Astrocyte of the cerebellum (primary cell): ENCODE results near the gene KRIT1.

Source experiments
- DNase-seq: peaks from one replicate; pipeline ENCODE4 v3.0.0-alpha.2; 2011; ENCODE audit warnings: low read depth
- H3K4me3 ChIP-seq: 2 replicates; pipeline ENCODE4 v1.5.1; 2011; ENCODE audit warnings: mild to moderate bottlenecking, low read depth, low read length, moderate library complexity
- in situ Hi-C: cut with HindIII; loops from 2 replicates; pipeline ENCODE4 v1.10.0; 2017; ENCODE audit warnings: low sequenced_read_pairs
- TF ChIP-seq, protein P1 (sequence below): IDR thresholded peaks from 2 replicates; pipeline ENCODE4 v1.5.1; 2012; ENCODE audit warnings: low read length, low read depth, moderate library complexity, mild to moderate bottlenecking; ENCODE audit errors: missing control alignments

The KRIT1 gene

DNA sequence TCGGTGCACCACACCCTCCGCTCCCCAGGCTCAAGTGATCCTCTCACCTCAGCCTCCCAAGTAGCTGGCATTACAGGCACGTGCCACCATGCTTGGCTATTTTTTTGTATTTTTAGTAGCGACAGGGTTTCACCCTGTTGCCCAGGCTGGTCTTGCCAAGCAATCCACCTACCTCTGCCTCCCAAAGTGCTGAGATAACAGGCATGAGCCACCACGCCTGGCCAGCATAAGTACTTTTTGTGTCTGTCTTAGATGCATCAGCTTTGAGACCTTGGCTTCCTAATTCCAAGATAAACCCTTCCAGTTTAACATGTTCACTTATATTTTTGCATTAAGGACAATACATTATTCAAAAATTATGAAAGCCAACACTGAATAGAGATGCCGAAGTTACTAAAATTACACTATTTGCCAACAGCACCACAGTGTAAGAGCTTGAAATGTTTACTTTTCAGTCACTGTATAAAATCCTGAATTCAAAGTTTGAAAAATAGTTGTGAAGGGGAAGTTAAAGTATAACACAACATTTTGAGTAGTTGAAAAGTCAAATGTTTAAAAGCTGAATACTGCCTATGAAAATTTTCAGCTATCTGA is 36.6 kb upstream of the KRIT1 start:
- TF ChIP-seq, protein P1, sequence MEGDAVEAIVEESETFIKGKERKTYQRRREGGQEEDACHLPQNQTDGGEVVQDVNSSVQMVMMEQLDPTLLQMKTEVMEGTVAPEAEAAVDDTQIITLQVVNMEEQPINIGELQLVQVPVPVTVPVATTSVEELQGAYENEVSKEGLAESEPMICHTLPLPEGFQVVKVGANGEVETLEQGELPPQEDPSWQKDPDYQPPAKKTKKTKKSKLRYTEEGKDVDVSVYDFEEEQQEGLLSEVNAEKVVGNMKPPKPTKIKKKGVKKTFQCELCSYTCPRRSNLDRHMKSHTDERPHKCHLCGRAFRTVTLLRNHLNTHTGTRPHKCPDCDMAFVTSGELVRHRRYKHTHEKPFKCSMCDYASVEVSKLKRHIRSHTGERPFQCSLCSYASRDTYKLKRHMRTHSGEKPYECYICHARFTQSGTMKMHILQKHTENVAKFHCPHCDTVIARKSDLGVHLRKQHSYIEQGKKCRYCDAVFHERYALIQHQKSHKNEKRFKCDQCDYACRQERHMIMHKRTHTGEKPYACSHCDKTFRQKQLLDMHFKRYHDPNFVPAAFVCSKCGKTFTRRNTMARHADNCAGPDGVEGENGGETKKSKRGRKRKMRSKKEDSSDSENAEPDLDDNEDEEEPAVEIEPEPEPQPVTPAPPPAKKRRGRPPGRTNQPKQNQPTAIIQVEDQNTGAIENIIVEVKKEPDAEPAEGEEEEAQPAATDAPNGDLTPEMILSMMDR, result no peak
- DNase-seq, result no peak
- in situ Hi-C loops, result no loop called here
- H3K4me3 ChIP-seq, result no peak overlapping the region

DNA sequence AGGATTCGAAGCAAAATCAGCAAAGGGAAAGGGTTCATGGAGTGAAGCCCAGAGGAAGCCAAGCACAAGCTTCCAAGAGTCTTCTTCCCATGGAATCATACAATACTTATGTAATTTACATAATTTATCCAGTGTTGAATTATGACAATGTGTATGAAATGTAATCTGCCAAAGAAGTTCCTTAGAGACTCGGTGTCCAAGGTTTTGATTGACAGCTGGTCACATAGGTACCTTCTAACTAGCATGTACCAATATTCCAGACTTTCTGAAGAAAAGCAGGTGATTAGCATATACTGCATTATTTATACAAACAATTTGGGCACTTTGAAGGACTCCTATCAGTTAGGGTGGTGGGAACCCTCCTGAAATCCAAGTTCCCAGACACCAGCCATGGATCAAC is 35.3 kb upstream of the KRIT1 start:
- DNase-seq, result no peak
- H3K4me3 ChIP-seq, result no peak overlapping the region
- in situ Hi-C loops, result no loop called here
- TF ChIP-seq, protein P1, result no peak

DNA sequence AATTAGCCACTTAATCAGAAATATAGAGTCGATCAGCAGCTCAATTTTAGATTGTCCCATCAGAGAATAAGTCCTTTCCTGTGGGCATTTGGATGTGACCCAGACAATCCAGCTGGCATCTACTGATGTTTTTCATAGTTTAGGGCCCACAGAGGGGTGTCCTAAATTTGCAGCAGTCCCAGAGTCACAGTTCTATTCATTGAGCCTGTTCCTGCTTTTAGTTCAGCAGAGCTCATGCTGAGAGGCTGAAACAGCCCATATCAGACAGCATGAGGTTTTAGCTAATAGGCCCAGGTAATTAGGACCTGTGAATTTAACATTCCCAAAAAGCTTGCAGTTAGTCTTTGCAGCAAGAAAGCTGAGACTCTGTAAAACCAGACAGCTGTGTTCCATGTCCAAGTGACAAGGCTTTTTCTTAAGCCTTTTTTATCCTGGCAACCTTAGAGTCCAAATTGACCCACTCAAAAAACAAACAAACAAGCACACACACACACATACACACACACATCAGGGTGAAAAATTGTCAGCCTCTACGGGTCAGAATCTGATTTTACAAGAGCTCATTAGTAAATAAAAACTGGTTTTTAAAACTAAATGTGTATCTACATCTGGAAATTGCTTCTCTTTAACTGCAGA is 33.8 kb upstream of the KRIT1 start:
- no peak for DNase-seq
- in situ Hi-C loops, result no loop called here
- H3K4me3 ChIP-seq, result no peak overlapping the region
- TF ChIP-seq, protein P1, result no peak

DNA sequence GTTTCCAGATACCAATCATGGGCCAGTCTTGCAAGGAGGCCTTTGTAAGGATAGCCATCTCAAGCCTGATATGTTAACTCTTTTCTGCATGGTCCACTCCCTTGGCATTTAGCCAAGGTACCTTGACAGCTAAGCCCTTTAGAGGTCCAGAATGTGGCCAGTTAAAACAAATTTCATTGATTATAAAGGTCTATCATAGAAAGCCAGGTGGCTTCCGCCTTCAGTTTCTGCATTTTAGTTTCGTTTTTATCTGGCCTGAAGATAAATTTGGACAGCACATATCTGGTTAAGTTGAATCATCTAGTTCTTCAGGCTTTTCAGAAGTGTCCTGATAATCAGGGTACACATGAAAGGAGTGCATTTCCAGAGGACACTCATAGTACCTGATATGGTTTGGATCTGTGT is 30.7 kb upstream of the KRIT1 start:
- no peak overlapping the region for H3K4me3 ChIP-seq
- TF ChIP-seq, protein P1, result no peak
- in situ Hi-C loops, result no loop called here
- DNase-seq, result no peak

DNA sequence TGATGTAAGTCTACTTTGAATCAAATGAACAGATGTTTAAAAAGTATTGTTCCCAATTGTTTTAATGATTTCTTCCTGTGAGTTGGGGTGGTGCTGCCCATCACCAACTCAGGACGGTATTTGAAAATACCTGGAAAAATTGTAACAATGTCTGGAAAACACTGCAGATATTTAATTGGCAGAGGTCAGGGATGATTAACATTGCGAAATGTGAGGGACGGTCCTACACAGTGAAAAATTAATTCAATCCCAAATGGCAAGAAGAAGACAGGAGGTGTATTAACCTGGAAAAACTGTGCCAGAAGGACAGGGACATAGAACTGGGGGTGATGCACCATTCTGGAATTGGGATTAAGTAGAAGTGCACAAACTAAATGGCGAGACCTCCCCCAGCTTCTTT is 29.6 kb upstream of the KRIT1 start:
- DNase-seq, result no peak
- in situ Hi-C loops, result no loop called here
- TF ChIP-seq, protein P1, result no peak
- H3K4me3 ChIP-seq, result no peak overlapping the region

DNA sequence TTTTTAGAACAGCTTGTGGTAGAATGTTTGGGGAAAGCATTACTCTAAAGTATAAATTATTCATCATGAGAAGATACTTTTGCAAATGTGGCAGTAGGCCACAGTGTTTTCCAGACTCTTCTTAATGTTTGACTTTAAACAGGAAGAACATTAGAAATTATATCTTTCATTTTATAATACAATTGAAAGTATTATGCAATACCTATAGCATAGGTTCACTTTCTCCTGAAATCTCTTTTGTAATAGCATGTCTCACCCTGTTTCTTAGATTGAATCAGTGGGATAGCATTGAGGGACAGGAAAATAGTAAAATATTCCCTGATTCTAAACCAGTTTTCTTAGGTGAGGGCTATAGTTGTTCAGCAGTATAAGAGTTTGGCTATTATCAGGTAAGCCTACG is 23.2 kb upstream of the KRIT1 start:
- TF ChIP-seq, protein P1, result no peak
- no peak overlapping the region for H3K4me3 ChIP-seq
- no peak for DNase-seq
- in situ Hi-C loops, result no loop called here
